Stomach (tissue), 9 donors: ENCODE measurements around the gene PIP. TPM values are rescaled to one million over a fixed set of nuclear protein-coding genes. Genes with fewer than 3 reads are reported as not detected.
"Not testable (repeated sequence)": the region's sequence is repeated elsewhere in the genome, so short reads cannot be mapped to it uniquely, and the experiment has no call there.

Experiments used
- DNase-seq, 2 donors: peaks; one replicate each; pipeline versions ENCODE4 v3.0.0 to v3.0.0-alpha.2; 2013 to 2019
- H3K27ac ChIP-seq, 5 donors: fragments of 200-600 bp in 4 of 5; sonication (generic) in 4 of 5; one replicate each; pipeline ENCODE4 v1.5.1; 2013 to 2019; ENCODE audit warnings: mild to moderate bottlenecking in 1 of 5, moderate library complexity in 1 of 5
- H3K27me3 ChIP-seq, 3 donors: fragments of 200-600 bp; sonication (generic); one replicate each; pipeline ENCODE4 v1.5.1; 2017 to 2019; ENCODE audit warnings: mixed run types in 1 of 3
- H3K36me3 ChIP-seq, 4 donors: fragments of 200-600 bp; sonication (generic); 1 replicate in 3 of 4; 2 replicates in 1 of 4; pipeline ENCODE4 v1.5.1; 2016 to 2019
- H3K4me1 ChIP-seq, 4 donors: fragments of 200-600 bp; sonication (generic); one replicate each; pipeline ENCODE4 v1.5.1; 2016 to 2019
- H3K4me3 ChIP-seq, 4 donors: fragments of 200-600 bp; sonication (generic) in 3 of 4; one replicate each; pipeline ENCODE4 v1.5.1; 2016 to 2019; ENCODE audit warnings: mild to moderate bottlenecking in 1 of 4
- H3K9me3 ChIP-seq, 4 donors: fragments of 200-600 bp; sonication (generic); one replicate each; pipeline ENCODE4 v1.5.1; 2016 to 2019
- EP300 ChIP-seq: sonication (generic); formaldehyde crosslinking; IDR thresholded peaks from one replicate; pipeline ENCODE4 v1.6.1; 2017; ENCODE audit warnings: antibody characterized with exemption
- POLR2A ChIP-seq, 4 donors: fragments of 450-650 bp; IDR thresholded peaks; one replicate each; pipeline ENCODE4 v1.6.1; 2016; ENCODE audit warnings: antibody characterized with exemption in 4 of 4, control low read depth in 2 of 4, mild to moderate bottlenecking in 1 of 4, moderate library complexity in 1 of 4
- POLR2AphosphoS5 ChIP-seq, 3 donors: sonication (generic); formaldehyde crosslinking; IDR thresholded peaks; one replicate each; pipeline ENCODE4 v1.6.1; 2016; ENCODE audit warnings: antibody characterized with exemption in 3 of 3
- WGBS, 5 donors: extraction: QIAGEN DNeasy Blood & Tissue Kit in 3 of 5; methylation state at CpG; one replicate each; pipeline versions ENCODE4 v1.1.5 to v1.1.7; 2013 to 2018; 5-methylcytosine and 5-hydroxymethylcytosine counted together
- intact Hi-C: fragments of 100-400 bp; cut with DNase I; formaldehyde crosslinking; loops from one replicate; pipeline ENCODE4 v1.15.1; 2023; ENCODE audit warnings: low total_unique reads
- polyA plus RNA-seq, 3 donors: library from polyadenylated mRNA; stranded (reverse); fragments of 200-250 nt; gene quantifications; one replicate each; pipeline ENCODE4 v1.2.3, GENCODE V29; 2013
- total RNA-seq, 5 donors: library from RNA; depleted of rRNA; stranded (reverse); fragments of >200 nt; gene quantifications; one replicate each; pipeline versions ENCODE4 v1.1.0 to v1.2.3, GENCODE V29; 2014 to 2016
- TF ChIP-seq, protein P1 (sequence below), 7 experiments: fragments of 450-650 bp in 4 of 7; fragments of 200-600 bp in 3 of 7; sonication (generic) in 3 of 7; IDR thresholded peaks; one replicate each; pipeline ENCODE4 v1.5.1; 2016 to 2019; ENCODE audit warnings: antibody characterized with exemption in 7 of 7, control low read depth in 2 of 7, mild to moderate bottlenecking in 1 of 7
- donor health status: healthy with polysubstance abuse.
- donor health status: Bipolar disorder and iron deficiency.
- donor health status: healthy.

Gene PIP
- total and polyA plus RNA-seq, 8 donors = 0.45 TPM; not detected in 7

DNA sequence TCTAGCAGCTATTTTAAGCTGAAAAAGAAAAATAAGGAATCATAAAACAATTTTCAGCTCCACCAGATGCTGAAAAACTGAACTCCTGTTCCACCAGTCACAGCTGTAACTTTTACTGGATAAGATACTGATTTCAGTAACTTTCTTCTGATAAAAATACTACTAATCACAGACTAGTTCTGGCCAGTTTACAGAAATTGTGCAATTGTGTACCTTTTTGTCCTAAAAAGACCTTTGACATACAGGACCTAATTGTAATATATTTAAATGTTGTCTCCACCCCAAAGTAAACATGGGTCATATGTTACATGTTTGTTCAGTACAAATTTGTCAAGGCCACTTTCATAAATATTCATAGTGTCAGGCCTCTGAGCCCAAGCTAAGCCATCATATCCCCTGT is 27.1 kb upstream of the PIP start:
- intact Hi-C loops = no loop called here
- H3K4me3 ChIP-seq = no peak overlapping the region
- no peaks in the 10 kb centered on the region for H3K36me3 ChIP-seq
- TF ChIP-seq POLR2AphosphoS5 (IDR thresholded peaks at IDR 0.05) (no peak), POLR2A (IDR thresholded peaks at IDR 0.05) (no peak), EP300 (no peak)
- TF ChIP-seq, protein P1, sequence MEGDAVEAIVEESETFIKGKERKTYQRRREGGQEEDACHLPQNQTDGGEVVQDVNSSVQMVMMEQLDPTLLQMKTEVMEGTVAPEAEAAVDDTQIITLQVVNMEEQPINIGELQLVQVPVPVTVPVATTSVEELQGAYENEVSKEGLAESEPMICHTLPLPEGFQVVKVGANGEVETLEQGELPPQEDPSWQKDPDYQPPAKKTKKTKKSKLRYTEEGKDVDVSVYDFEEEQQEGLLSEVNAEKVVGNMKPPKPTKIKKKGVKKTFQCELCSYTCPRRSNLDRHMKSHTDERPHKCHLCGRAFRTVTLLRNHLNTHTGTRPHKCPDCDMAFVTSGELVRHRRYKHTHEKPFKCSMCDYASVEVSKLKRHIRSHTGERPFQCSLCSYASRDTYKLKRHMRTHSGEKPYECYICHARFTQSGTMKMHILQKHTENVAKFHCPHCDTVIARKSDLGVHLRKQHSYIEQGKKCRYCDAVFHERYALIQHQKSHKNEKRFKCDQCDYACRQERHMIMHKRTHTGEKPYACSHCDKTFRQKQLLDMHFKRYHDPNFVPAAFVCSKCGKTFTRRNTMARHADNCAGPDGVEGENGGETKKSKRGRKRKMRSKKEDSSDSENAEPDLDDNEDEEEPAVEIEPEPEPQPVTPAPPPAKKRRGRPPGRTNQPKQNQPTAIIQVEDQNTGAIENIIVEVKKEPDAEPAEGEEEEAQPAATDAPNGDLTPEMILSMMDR (IDR thresholded peaks at IDR 0.05) = no peak
- no peaks in the 10 kb centered on the region for H3K27me3 ChIP-seq
- H3K4me1 ChIP-seq = no peaks in the 10 kb centered on the region
- H3K27ac ChIP-seq = no peak overlapping the region
- peaks cover 0 to 31% (median 20%) of the 10 kb centered on the region in 4 donors for H3K9me3 ChIP-seq
- DNase-seq = no peak

DNA sequence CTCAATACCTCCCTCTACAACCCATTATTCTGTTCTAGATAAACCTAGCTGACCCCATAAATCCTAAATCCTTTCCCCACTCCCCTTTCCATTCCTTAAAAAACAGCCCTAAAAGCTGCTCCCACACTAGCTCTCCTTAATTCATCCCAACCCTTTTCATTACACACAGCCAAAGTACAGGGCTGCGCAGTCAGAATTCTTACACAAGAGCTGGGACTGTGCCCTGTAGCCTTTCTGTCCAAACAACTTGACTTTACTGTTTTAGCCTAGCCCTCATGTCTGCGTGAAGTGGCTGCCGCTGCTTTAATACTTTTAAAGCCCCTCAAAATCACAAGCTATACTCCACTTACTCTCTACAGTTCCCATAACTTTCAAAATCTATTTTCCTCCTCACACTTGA is 23.9 kb upstream of the PIP start:
- intact Hi-C loops, H3K4me3 ChIP-seq, H3K27ac ChIP-seq, H3K27me3 ChIP-seq, H3K4me1 ChIP-seq, DNase-seq, H3K36me3 ChIP-seq: not testable (repeated sequence)
- WGBS, 5 donors = 81 to 97% (median 93%) methylated on average over 3 of the region's 3 CpGs
- peaks cover 0 to 24% (median 18%) of the 10 kb centered on the region in 4 donors for H3K9me3 ChIP-seq

DNA sequence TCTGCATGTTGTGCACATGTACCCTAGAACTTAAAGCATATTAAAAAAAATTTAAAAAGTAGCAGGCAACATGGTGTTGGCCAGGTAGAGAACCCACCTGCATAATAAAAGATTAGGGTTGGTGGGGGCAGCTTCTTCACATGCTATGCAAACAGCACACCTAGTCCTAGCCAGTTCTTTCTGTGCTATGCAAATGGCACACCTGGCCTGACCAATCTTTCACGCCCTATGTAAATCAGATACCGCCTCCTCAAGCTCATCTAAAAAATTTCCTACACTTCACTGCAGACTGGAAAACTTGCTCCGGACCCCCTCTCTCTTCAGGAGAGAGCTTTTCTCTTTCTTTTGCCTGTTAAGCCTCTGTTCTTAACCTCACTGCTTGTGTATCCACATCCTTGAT is 14.5 kb upstream of the PIP start:
- H3K4me1 ChIP-seq = no peaks in the 10 kb centered on the region
- H3K27ac ChIP-seq = no peak overlapping the region
- intact Hi-C loops = no loop called here
- DNase-seq = no peak
- H3K36me3 ChIP-seq = no peaks in the 10 kb centered on the region
- no peaks in the 10 kb centered on the region for H3K27me3 ChIP-seq
- no peak overlapping the region for H3K4me3 ChIP-seq
- TF ChIP-seq POLR2A (IDR thresholded peaks at IDR 0.05) (no peak), POLR2AphosphoS5 (IDR thresholded peaks at IDR 0.05) (no peak), EP300 (no peak)
- TF ChIP-seq, protein P1 (IDR thresholded peaks at IDR 0.05) = no peak
- H3K9me3 ChIP-seq = peaks cover 0 to 27% (median 17%) of the 10 kb centered on the region in 4 donors
- 88 to 93% (median 91%) methylated on average over 3 of the region's 3 CpGs for WGBS, 5 donors

DNA sequence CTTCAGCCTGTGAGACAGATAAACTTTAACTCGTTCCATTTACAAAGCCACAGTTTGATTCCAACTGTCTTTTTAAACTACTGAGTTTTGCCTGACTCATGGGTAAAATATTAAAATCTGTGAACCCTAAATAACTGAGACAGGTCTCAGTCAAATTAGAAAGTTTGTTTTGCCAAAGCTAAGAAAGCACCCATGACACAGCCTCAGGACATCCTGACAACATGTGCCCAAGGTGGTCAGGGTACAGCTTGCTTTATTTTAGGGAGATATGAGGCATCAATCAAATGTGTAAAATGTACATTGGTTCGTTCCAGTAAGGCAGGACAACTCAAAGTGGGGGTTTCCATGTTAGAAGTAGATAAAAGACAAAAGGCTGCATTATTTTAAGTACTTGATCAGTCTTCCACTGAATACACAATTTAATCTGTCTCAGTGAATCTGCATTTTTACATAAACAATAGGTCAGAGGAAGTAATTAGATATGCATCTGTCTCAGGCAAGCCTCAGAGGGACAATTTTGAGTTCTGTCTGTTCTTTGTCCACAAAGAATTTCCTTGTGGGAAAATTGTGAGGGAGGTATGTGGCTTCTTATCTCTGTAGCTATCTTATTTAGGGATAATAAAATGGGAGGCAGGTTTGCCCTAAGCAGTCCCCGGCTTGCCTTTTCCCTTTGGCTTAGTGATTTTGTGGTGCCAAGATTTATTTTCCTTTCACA is 11.0 kb upstream of the PIP start:
- intact Hi-C loops = no loop called here
- 50 to 63% (median 55%) methylated on average over 3 of the region's 3 CpGs for WGBS, 5 donors
- H3K9me3 ChIP-seq = peaks cover 0 to 34% (median 30%) of the 10 kb centered on the region in 4 donors
- no peaks in the 10 kb centered on the region for H3K4me1 ChIP-seq
- H3K27ac ChIP-seq = no peak overlapping the region
- DNase-seq = no peak
- H3K27me3 ChIP-seq = no peaks in the 10 kb centered on the region
- H3K36me3 ChIP-seq = no peaks in the 10 kb centered on the region
- TF ChIP-seq EP300 = no peak
- TF ChIP-seq, protein P1 (IDR thresholded peaks at IDR 0.05) = no peak
- TF ChIP-seq POLR2A (IDR thresholded peaks at IDR 0.05) = no peak
- TF ChIP-seq POLR2AphosphoS5 (IDR thresholded peaks at IDR 0.05) = no peak
- no peak overlapping the region for H3K4me3 ChIP-seq

DNA sequence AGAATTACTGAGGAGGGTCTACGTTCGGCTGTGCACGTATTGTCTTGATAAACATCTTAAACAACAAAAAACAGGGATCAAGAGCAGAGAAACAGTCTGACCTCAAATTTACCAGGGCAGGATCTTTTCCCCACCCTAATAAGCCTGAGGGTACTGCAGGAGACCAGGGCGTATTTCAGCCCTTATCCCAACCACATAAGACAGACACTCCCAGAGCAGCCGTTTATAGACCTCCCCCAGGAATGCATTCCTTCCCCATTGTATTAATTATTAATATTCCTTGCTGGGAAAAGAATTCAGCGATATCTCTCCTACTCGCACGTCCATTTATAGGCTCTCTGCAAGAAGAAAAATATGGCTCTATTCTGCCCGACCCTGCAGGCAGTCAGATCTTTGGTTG is 8.6 kb upstream of the PIP start:
- H3K9me3 ChIP-seq = peaks cover 0 to 35% (median 28%) of the 10 kb centered on the region in 4 donors
- H3K4me3 ChIP-seq, H3K27ac ChIP-seq, H3K27me3 ChIP-seq, intact Hi-C loops, H3K36me3 ChIP-seq, H3K4me1 ChIP-seq, DNase-seq: not testable (repeated sequence)
- 88 to 94% (median 91%) methylated on average over 9 of the region's 9 CpGs for WGBS, 5 donors
